HG03469 (cell line): ENCODE measurements around the gene TUBA4B.

ENCODE experiments used
- ATAC-seq: cut with Tn5 transposase; IDR thresholded peaks from one replicate; pipeline ENCODE4 v1.9.1; 2021; ENCODE audit warnings: mild to moderate bottlenecking, moderate library complexity, moderate number of reproducible peaks; ENCODE audit not compliant: unreplicated experiment

TUBA4B gene

GRCh38 chr2:219252900-219253752 lies at the start of gene TUBA4B:
TUBA4B (plus strand) TSS chr2:219253243; CDS start chr2:219253408, 165 bp downstream.
- ATAC-seq, result no peak

- no peak for ATAC-seq
Observed at GRCh38 chr2:219204425-219205164, 48.4 kb upstream of the TUBA4B start.

DNA sequence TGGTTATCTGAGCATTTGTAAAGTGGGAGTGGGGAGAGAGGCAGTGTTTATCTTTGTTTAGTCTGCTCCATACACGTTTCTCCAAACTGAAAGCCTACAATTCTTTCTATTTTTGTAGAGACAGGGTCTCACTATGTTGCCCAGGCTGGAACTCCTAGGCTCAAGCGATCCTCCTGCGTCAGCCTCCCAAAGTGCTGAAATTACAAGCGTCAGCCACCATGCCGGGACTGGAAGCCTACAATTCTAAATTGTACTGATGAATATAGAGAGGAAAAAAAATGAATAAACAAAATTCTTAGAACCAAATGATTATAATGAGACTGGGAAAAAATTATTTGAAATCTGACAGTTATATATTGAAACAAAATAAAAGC lies 47.9 kb upstream of the TUBA4B start:
- ATAC-seq, result no peak

- no peak for ATAC-seq
Observed at GRCh38 chr2:219205981-219206327, 47.1 kb upstream of the TUBA4B start.

- peak; percentile 97 for ATAC-seq
Observed at GRCh38 chr2:219206328-219207133, 46.5 kb upstream of the TUBA4B start, which contains the start of gene ZFAND2B. ZFAND2B (plus strand) TSS chr2:219206782; CDS start chr2:219206988, 206 bp downstream.

DNA sequence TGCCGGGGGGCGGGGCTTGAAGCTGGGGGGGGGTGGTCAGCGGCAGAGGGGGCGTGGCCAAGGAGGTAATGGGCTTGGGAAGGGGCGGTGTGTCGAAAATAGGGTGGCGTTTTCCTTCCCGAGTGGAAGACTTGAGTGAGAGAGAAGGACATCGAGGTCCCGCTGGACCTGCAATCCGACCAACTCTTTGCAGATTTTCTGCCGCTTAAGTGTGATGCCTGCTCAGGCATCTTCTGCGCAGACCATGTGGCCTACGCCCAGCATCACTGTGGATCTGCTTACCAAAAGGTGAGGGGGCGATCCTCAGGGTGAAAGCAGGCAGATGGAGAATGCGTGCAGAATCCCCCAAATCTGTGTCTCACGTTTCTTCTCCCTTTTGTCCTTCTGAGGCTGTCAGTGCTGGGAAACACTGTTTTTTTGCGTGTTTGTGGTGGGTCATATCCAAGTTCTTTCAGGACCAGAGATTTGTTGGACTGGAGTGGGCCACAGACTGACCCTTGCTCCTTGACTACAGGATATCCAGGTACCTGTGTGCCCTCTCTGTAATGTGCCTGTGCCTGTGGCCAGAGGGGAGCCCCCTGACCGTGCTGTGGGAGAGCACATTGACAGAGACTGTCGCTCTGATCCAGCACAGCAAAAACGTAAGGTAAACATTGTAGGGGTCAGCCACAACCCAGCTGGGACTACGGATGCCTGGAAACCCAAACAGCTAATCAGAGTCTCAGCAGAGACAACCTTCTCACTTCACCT lies 45.7 kb upstream of the TUBA4B start:
- no peak for ATAC-seq

GRCh38 chr2:219207884-219208740 lies 44.9 kb upstream of the TUBA4B start:
- ATAC-seq, result no peak

- no peak for ATAC-seq
Observed at GRCh38 chr2:219209236-219210195, 43.5 kb upstream of the TUBA4B start.

DNA sequence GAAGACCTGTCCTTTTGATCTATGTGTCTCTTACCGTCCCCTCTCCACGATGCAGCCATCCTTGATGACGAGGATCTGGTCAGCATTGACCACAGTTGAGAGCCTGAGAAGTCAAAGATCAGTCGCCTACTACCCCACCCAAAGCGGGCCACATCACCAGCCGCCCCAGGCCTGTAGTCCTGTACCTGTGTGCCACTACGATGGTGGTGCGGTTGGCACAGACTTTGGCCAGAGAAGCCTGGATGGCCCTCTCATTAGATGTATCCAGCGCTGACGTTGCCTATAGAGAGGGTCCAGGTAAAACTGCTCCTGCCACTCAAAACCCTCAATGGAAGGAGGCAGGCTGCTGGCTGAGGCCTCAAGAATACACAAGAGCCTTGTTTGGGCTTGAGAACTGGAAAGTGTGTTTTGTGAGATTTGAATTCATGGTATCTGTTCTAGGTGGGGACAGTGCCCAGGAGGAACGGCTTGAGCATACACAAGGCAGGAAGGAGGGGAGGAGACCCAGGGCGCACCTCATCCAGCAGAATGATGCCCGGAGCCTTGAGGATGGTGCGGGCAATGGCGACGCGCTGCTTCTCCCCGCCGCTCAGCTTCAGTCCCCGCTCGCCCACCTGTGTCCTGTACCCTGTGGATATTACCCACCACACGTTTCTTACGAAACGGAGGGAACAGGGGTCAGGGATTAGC lies 42.7 kb upstream of the TUBA4B start:
- no peak for ATAC-seq

- ATAC-seq, result no peak
Observed at GRCh38 chr2:219210886-219211362, 42.1 kb upstream of the TUBA4B start.

GRCh38 chr2:219213026-219213415 lies 40.0 kb upstream of the TUBA4B start:
- ATAC-seq, result no peak

DNA sequence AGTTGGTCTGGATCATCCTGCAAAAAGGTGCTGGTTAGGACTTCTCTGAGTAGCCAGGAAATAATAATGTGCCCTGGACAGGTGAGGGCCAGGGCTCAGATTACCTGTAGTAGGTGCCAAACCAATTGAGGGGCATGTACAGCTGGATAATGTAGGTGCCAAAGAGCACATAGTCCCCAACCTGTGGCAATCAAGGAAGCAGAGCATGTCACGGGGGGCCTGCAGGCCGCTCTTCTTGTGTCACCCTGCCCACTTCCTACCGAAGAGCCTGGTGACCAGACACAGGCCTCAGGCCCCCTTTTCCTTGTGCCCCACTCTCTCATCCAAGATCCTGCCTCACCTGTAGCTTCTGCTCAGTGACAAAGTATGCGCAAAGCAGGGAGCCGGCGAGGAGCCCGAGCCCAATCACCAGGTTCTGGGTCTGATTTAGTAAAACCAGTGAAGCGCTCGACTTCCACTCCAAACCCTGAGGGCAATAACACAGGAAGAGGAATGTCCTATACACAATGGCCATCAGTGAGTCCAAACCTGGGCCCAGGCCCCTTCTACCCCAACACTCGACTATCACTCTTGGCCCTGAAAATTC lies 39.5 kb upstream of the TUBA4B start:
- ATAC-seq, result no peak

GRCh38 chr2:219214141-219214540 lies 38.9 kb upstream of the TUBA4B start:
- ATAC-seq, result no peak

DNA sequence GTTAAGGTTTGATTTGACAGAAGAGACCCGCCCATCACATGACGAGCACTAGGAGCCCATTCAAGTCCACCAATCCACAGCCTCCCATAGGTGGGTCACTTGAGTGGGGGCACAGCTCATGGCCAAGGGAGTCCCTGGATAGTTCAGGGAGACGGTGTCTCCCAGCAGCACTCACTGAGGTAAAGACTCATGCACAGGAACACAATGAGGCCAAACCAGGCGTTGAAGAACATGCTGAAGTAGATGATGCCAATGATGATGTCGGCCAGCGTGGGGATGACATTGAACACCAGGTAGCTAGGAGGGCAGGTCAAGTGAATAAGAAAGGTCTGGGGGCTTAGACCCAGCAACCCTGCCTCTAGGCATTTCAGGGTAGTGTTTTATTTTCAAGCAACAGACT lies 38.3 kb upstream of the TUBA4B start:
- no peak for ATAC-seq

DNA sequence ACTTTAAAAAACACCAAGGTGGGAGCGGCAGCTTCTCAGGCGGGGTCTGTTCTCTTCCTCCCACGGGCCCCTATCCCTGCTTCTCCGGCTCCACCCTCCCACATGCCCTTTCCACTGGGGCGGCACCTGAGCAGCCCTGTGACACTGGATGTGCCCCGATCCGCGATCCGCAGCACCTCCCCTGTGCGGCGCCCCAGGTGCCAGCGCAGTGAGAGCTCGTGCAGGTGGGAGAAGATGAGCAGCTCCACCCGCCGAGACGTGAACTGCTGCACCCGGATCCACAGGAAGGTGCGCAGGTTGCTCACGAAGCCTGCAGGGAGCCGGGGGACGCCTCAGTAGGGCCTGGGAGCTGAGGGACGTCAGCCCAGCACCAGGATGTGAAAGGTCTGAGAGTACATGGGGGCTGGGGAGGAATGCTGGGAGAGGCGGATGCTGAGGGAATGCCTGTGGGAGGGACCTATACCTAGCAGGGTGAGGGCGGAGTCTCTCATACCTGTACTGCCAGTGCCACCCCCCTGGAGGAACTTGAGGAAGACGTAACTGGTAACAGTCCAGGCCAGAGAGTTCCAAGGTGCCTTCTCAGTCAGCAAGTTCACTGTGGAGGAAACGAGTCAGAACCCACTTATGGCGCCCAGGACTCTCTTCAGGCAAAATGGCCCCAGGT lies 37.0 kb upstream of the TUBA4B start:
- no peak for ATAC-seq

DNA sequence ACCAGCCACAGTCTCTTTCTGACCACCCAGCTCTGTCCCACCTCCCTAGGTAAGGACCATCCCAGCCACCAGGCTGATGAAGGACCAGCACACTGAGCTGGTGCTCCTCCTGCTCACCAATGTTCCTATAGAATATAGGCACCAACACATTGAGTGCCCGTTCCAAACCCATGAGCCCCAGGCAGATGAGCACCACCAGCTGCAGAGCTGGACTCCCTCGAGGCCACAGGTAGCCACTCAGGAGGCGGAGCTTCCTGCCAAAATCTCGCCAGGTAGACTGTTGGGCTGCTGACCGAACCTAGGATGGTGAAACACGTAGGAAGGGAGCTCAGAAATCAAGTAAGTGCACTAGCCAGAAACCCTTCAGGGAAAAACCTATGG lies 36.5 kb upstream of the TUBA4B start:
- no peak for ATAC-seq

- ATAC-seq, result no peak
Observed at GRCh38 chr2:219218217-219218731, 34.8 kb upstream of the TUBA4B start.
